Activated CD4-positive, alpha-beta T cell treated with anti-CD3 and anti-CD28 coated beads for 1 hour (primary cell): Measurements from ENCODE around the gene HS1BP3.

ENCODE experiments used
- DNase-seq: peaks from one replicate; pipeline ENCODE4 v3.0.0-alpha.2; 2020

The HS1BP3 gene

GRCh38 chr2:20580690-20581437 is 70.0 kb downstream of the HS1BP3 start:
- DNase-seq = no peak

DNA sequence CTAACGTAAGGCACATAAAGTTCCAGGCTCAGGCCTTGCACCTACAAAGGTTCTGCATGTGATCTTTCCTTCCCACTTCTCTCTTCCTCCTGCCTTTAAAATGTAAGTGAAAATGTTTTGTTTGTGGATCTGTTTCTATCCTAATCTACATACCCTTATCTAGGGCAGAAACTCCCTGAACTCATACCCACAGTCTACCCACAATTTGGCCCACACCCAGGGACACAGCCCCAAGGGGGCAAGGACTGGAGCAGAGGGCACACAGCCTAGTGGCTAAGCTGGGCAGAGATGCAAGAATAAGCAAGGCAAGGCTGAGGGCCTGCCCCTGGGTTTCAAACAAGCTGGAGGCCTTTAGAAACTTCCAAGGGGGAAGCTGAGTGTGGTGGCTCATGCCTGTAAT is 71.0 kb downstream of the HS1BP3 start:
- DNase-seq = no peak

DNA sequence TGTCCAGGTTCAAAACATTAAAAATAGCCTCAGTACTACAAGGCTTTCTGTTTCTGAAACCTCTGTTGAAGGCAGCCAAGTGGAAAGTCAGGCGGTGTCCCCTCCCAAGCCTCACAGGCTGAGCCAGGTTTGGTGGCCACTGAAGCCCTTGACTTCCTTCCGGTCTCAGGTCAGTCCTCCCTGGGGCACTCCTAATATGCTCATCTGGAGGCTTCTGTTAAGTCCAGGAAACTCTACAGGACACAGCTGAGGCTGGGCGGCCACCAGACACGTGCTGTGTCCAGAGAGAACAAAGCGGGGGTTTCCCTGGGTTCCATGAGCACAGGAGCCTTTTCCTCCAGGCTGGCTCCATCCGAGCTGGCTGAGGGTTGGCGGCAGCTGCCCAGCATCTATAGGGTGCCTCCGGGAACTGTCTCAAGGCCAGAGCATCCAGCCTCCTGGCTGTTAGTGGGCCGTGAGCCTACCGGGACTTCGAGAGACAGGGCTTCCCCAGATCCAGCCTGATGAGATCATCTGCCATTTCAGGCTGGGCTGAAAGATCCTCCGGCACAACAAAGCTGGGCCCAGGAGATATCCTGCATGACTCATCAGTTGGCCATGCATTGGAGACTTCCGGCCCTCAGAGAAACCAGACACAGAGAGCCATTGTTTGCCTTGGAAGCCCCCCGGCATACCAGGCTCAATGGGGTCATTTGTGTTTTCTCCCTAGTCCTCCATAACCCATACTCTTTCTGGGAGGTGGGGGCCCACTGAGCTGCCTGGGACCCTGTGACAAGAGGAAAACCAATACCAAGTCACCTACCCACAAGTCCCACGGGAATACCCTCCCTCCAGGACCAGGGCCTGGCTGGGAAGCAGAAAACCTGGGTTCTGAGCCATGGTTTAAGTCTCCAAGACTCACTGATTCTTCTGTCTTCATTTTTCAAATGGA is 71.7 kb downstream of the HS1BP3 start:
- no peak for DNase-seq

DNA sequence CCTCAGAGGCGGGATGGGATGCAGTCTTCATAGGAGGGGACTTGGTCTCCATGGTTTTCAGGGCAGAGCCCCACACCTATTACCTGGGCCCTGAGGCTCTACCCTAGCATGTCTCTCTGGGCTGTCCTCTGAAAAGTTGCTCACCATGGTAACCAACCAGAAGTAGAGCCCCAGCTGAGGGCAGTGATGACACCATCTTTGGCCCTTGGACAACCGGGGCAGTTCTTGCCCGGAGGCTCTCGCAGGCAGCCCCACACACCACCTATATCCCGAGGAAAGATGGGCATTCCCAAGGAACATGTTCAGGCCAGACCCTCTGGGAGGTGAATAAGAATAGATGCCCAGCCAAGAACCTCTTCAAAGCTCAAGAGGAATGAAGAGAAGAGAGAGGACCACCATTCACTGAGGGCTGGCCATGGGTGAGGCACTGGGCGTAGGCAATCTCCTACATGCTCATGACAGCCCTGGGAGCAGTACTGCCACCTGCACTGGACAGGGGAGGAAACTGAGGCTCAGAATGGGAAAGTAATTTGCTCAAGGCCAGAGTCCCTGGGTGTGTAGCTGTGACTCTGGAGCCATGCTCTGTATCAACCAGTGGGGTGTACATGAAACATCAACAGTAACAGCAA is 72.5 kb downstream of the HS1BP3 start:
- DNase-seq = no peak

DNA sequence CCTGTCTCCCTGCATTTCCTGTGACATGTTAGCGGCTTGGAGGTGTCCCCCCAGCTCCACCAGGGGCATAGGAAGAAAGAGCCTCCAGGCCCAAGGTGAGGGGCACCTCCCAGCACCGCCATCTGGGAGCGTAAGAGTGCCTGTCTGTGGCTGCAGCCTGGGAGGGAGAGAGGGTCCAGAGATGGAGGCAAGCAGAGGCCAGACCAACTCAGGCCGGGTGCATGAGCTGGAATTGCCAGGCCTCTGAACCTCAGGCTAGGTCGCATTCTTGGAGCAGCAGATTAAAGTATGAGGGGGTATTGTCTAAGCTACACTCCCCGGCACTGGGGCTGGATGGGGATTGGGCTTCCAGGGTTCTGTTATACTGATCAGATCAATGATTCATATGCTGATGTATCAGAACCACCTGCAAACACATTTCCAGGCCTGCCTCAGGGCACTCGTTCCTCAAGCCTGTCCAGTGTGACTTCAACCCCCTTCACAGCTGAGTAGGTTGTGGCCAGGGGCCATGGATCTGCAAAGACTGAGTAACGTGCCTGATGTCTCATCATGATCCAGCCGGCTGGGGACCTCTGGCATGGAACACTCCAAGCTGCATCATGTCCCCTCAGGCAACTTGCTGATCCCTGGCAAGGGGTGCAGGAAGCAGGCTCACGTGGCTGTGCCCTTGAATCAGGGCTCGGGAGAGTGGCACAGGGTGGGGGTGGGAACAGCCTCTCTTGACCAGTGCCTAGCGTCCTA is 73.2 kb downstream of the HS1BP3 start:
- DNase-seq = no peak

DNA sequence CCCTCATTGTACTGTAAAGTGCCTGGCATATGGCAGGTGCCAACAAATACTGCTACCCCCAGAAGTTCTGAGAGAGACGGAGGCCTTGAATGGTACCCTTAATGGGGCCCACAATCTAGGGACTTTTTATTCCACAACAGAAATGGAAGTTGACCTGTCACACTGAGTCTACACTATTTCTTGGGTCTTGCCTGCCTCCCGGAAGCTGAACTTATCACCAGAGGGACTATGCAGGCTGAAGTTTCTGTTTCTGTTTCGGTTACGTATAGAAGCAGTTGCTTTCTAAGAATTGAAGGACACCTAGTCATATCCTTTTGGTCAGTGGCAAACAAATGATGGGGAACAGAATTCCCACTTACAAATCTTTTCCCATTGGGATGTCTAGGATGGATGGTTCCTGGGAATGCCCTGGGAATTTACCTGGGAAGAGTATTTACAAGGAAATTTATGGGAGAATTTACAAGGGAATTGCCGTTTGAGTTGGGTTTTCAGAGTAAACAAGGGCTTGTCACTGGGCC is 74.2 kb downstream of the HS1BP3 start:
- DNase-seq = no peak

- DNase-seq = no peak
These were observed 74.8 kb downstream of the HS1BP3 start for GRCh38 chr2:20575935-20576597.

GRCh38 chr2:20575414-20575813 is 75.5 kb downstream of the HS1BP3 start:
- DNase-seq = no peak

DNA sequence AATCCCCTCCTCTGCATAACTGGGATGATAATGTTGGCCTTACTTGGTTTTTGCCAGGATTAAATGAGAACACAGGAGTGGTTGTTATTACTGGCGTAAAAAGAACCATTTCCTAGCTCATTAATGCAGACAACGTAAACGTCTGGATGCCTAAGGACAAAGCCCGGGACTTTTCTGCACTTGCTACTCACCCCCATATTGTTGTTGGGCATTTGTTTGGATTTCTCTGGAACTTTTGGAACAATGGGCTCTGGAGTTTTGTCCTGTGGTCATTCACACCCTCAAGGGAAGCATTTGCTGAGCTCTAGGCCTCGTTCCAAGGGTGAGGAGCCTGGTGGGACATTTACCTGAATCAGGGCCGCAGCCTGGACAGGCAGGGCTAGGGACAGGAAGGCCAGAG is 76.0 kb downstream of the HS1BP3 start:
- no peak for DNase-seq

DNA sequence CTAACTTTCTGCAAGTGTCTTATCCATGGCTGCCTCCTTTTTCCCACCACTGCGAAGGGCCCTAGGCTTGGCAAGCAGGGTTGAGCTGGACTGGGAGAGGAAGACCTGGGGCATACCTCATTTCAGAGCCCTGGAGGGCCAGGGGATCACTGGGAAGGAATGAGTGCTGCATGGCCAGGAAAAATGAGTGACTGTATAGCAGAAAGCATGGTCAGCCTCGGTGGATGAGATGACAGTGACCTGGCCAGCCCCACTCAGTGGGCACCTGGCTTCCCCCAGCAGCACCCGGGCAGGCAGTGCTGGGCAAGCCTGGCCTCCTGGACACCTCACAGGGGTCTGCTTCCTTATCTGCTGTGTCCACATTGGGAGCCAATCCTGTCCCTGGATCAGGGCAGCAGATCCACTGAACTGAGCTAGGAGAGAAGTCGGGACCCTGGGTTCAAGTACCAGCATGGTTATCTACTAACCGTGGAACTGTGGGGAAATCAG is 76.4 kb downstream of the HS1BP3 start:
- DNase-seq = no peak

DNA sequence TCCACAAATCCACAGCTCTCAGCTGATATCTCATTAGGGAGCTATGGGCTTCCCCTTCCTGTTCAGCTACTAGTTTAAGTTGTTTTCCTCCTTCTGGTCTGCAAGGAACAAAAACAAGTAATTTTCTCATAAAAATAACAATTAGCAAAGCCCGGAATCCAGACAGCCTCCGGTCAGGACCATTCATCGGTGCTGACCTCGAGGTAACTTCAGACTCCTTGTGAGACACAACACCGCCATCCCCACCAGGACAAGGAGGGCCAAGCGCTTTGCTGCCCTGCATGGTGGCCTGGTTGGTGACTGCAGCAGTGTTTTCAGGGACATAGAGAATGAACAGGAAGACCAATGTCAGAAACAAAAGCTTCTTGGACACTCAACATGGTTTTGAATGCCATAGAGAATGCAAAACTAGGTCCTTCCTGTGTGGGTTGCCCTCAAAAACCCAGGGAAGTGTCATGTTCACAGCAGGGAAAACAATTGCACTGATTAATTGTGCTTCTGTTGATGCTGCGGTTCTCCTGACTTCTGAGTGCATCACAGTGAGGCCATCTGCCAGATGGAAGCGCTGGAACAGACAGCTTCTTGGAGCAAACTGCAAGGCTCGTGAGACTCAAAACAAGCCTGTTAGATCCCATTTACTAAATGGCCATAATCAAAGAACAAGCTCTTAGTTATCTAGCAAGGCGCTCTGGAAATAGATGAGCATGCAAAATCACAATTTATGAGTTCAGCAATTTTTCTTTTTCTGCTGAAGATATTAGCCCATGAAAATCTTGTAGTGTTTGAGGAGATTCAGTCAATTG is 77.1 kb downstream of the HS1BP3 start:
- DNase-seq = no peak

- DNase-seq = no peak
These were observed 78.7 kb downstream of the HS1BP3 start for GRCh38 chr2:20572221-20572620.

- no peak for DNase-seq
These were observed 79.2 kb downstream of the HS1BP3 start for GRCh38 chr2:20571644-20572215.

- no peak for DNase-seq
These were observed 79.7 kb downstream of the HS1BP3 start for GRCh38 chr2:20571231-20571630.

DNA sequence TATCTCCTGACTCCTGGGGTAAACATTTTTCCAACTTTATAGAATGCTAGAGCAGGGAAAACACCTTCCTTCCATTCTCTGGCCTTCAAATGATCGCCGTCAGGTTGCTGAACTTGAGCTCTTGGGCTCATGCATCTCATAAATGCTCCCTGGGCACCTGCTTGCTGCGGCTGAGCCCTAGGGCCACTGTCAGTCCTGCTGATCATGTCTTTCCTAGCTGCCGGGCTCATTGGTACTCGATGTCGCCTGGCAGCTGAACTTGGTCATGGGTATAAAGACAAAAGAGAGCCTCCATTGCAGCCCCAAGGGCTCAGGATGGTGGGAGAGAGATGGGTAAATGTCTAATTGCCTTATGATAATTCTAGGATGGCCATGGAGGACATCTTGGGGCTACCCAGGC is 80.6 kb downstream of the HS1BP3 start:
- no peak for DNase-seq

- DNase-seq = no peak
These were observed 81.3 kb downstream of the HS1BP3 start for GRCh38 chr2:20569464-20570223.

DNA sequence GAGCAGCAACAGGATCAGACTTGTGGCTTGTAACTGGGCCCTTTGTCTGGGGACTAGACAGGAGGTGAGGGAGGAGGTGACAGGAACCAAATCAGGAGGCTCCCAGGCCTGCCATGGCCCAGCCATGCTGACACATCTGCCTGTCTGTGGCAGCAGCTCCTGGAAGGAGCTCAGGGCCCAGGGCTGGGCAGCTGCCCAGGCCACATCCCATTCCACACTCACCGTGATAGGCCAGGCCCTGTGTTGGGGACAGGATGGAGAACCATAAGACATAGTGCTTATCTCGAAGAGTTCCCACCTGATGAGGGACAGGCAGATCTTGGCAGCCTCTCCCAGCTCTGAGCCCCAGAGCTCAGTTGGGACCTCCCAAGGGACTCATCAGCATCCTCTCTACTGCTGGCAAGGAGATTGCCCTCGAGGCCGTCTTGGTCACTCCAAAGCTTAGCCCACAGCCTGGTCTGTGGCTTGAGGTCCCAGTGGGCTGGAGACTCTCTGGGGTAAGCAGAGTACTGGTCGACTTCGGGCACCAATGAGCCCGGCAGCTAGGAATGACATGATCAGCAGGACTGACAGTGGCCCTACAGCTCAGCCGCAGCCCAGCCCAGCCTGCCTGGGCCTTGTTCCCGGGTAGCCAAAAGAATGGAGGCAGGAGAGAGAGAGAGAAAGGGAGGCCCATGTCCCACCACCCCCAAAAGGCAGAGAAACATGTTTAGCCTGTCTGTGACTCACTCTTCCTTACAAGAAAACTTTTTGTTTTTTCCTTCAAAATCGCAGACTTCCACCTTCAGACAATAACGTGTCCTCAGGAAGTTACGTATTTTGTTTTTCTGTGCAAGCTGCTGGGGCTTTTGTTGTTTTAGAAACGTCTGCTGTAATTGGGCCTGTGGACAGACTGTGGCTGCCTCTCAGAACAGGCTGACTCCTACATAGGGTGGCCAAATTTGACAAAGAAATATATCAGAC is 82.1 kb downstream of the HS1BP3 start:
- no peak for DNase-seq

GRCh38 chr2:20567926-20568179 is 83.0 kb downstream of the HS1BP3 start:
- no peak for DNase-seq
